ENCODE data around the gene DAZ3.
"Not testable (repeated sequence)": the region's sequence is repeated elsewhere in the genome, so short reads cannot be mapped to it uniquely, and the experiment has no call there.

The DAZ3 gene

GRCh38 chrY:24813293-24813692 lies at the start of gene DAZ3:
Gene DAZ3 (minus strand): TSS chrY:24813393. CDS start chrY:24813185, 208 bp downstream.
- not testable (repeated sequence) for DNase-seq

DNA sequence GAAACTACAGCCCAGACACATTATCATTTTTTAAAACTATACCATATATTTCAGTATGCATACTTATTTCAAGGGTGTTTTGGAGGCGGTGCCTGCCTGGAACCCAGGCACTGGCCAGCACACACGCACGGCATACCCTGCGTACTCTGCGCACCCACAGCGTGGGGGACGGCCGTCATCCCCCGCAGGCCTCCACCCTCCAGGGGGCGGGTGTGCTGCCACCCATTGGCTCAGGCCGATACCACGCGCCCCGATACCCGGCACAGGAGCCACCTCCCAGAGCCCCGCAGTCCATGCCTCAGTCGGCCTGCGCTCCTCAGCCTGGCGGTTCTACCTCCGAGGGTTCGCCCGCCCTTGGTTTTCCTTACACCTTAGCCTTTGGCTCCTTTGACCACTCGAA lies 20.4 kb upstream of the DAZ3 start, which contains the start of gene DAZ4:
Gene DAZ4, plus strand, starts transcription at position 301 of the 400 bp plus-strand sequence. CDS start 208 bp downstream, outside the sequence.
- DNase-seq, result not testable (repeated sequence)

DNA sequence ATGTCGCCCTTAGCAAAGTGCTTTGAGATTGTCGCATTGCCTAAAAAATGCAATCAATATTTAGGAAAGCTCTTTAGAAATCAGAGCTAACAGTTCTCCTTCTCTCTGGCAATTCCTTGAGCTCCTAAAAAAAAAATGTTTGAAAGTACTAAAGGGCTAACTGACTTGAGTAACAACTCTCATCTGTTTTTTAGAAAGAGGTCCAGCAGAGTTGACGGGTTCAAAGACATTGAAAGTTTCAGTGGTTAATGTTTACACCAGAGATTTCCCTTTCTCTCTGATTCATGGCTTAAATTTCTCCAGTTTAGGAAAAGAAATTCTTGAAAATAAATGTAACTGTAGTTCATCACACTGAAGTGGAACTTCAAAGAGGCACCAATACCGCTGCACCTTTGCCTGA lies 11.9 kb upstream of the DAZ3 start:
- DNase-seq, result not testable (repeated sequence)

GRCh38 chrY:24824184-24824879 lies 11.1 kb upstream of the DAZ3 start:
- DNase-seq, result not testable (repeated sequence)

GRCh38 chrY:24821836-24822235 lies 8.6 kb upstream of the DAZ3 start:
- DNase-seq, result not testable (repeated sequence)

All from CD4-positive, alpha-beta T cell treated with Interleukin-12 subunit alpha and Interleukin-12 subunit beta, for 1 hour (primary cell).